OCI-LY3 (cell line): ENCODE measurements around the gene SELPLG.

ENCODE experiments used
- H2AFZ ChIP-seq: fragments of 200-600, 300-600 bp; shearing (Covaris generic); 2 replicates; pipeline ENCODE4 v1.6.0; 2014; ENCODE audit warnings: antibody characterized with exemption, low read depth, low read length
- H3K27ac ChIP-seq: fragments of 200-600, 300-600 bp; sonication (generic); 2 replicates; pipeline ENCODE4 v1.5.1; 2014; ENCODE audit warnings: mild to moderate bottlenecking, low read length, moderate library complexity, mixed read lengths
- H3K27me3 ChIP-seq: fragments of 200-600, 300-600 bp; sonication (generic); 2 replicates; pipeline ENCODE4 v1.6.1; 2014; ENCODE audit warnings: low read depth, low read length, mixed read lengths
- H3K36me3 ChIP-seq: fragments of 200-600, 300-600 bp; sonication (generic); replicated peaks from 2 replicates; pipeline ENCODE3; 2014; ENCODE audit warnings: low read depth, low read length, mixed read lengths
- H3K4me1 ChIP-seq: fragments of 300-600, 200-600 bp; sonication (generic); 2 replicates; pipeline ENCODE4 v1.6.1; 2014; ENCODE audit warnings: low read length, mixed read lengths
- H3K4me2 ChIP-seq: fragments of 200-600, 300-600 bp; sonication (generic); 2 replicates; pipeline ENCODE4 v1.6.1; 2014; ENCODE audit warnings: low read length, mixed read lengths
- H3K4me3 ChIP-seq: fragments of 300-600, 200-600 bp; sonication (generic); 2 replicates; pipeline ENCODE4 v1.5.1; 2014; ENCODE audit warnings: antibody characterized with exemption, mild to moderate bottlenecking, low read length, moderate library complexity
- H3K79me2 ChIP-seq: fragments of 300-600, 200-600 bp; shearing (Covaris generic); 2 replicates; pipeline ENCODE4 v1.6.1; 2014; ENCODE audit warnings: mild to moderate bottlenecking, low read length, mixed read lengths
- H3K9ac ChIP-seq: fragments of 300-600, 200-600 bp; shearing (Covaris generic); 2 replicates; pipeline ENCODE4 v1.6.0; 2014; ENCODE audit warnings: mild to moderate bottlenecking, low read length, moderate library complexity
- H3K9me3 ChIP-seq: fragments of 200-600, 300-600 bp; shearing (Covaris generic); 2 replicates; pipeline ENCODE4 v1.6.1; 2014; ENCODE audit warnings: low read length, mixed read lengths; ENCODE audit not compliant: insufficient read depth
- H4K20me1 ChIP-seq: fragments of 200-600, 300-600 bp; sonication (generic); 2 replicates; pipeline ENCODE4 v1.6.1; 2016; ENCODE audit warnings: low read length, mixed read lengths; ENCODE audit not compliant: insufficient read depth
- CTCF ChIP-seq: fragments of 200-600, 300-600 bp; sonication (generic); IDR thresholded peaks from 2 replicates; pipeline ENCODE4 v1.5.1; 2014; ENCODE audit warnings: antibody characterized with exemption, low read length, low read depth
- EZH2phosphoT487 ChIP-seq: fragments of 200-600 bp; shearing (Covaris generic); IDR thresholded peaks from 2 replicates; pipeline ENCODE4 v1.6.1; 2018; ENCODE audit warnings: antibody characterized with exemption, mixed run types, low read depth

Gene SELPLG

GRCh38 chr12:108587826-108588225, 45.9 kb downstream of the SELPLG start:
- Histone ChIP-seq H3K4me3 (no peak overlapping the region), H2AFZ (no peak overlapping the region), H3K4me2 (no peak overlapping the region), H3K4me1 (peaks cover 4% of the 10 kb centered on the region; the same call in 1 of the 2 replicates), H4K20me1 (no peaks in the 10 kb centered on the region), H3K9me3 (no peaks in the 10 kb centered on the region), H3K27ac (no peak overlapping the region), H3K79me2 (no peaks in the 10 kb centered on the region), H3K9ac (no peak overlapping the region), H3K27me3 (peaks cover 9% of the 10 kb centered on the region), H3K36me3 (no peaks in the 10 kb centered on the region)
- TF ChIP-seq CTCF: no peak
- TF ChIP-seq EZH2phosphoT487: no peak

GRCh38 chr12:108586306-108586705, 47.4 kb downstream of the SELPLG start:
- Histone ChIP-seq H3K4me3 (no peak overlapping the region), H3K4me2 (no peak overlapping the region), H3K79me2 (no peaks in the 10 kb centered on the region), H3K27ac (no peak overlapping the region), H3K4me1 (peaks cover 4% of the 10 kb centered on the region; the same call in 1 of the 2 replicates), H3K9ac (no peak overlapping the region), H3K27me3 (peaks cover 9% of the 10 kb centered on the region), H3K36me3 (no peaks in the 10 kb centered on the region), H3K9me3 (no peaks in the 10 kb centered on the region), H2AFZ (no peak overlapping the region), H4K20me1 (no peaks in the 10 kb centered on the region)
- TF ChIP-seq EZH2phosphoT487: no peak
- TF ChIP-seq CTCF: no peak

GRCh38 chr12:108585864-108586263, 47.8 kb downstream of the SELPLG start:
- Histone ChIP-seq H2AFZ (no peak overlapping the region), H3K27ac (no peak overlapping the region), H3K79me2 (no peaks in the 10 kb centered on the region), H3K4me3 (no peak overlapping the region), H3K9me3 (no peaks in the 10 kb centered on the region), H3K27me3 (peaks cover 9% of the 10 kb centered on the region), H3K4me2 (no peak overlapping the region), H3K9ac (no peak overlapping the region), H3K4me1 (peaks cover 4% of the 10 kb centered on the region; the same call in 1 of the 2 replicates), H4K20me1 (no peaks in the 10 kb centered on the region), H3K36me3 (no peaks in the 10 kb centered on the region)
- no peak for TF ChIP-seq EZH2phosphoT487
- no peak for TF ChIP-seq CTCF

- Histone ChIP-seq H3K9me3 (no peaks in the 10 kb centered on the region), H3K9ac (no peak overlapping the region), H3K4me2 (no peak overlapping the region), H3K79me2 (no peaks in the 10 kb centered on the region), H2AFZ (no peak overlapping the region), H3K27me3 (peaks cover 9% of the 10 kb centered on the region), H3K36me3 (no peaks in the 10 kb centered on the region), H3K4me3 (no peak overlapping the region), H3K27ac (no peak overlapping the region), H3K4me1 (peaks cover 4% of the 10 kb centered on the region; the same call in 1 of the 2 replicates), H4K20me1 (no peaks in the 10 kb centered on the region)
- TF ChIP-seq EZH2phosphoT487 (no peak), CTCF (no peak)
Measured at GRCh38 chr12:108584456-108585065, 49.1 kb downstream of the SELPLG start.
